Fibroblast of mammary gland (primary cell): ENCODE results near the gene GTF2IRD1.
"Not testable (repeated sequence)": the region's sequence is repeated elsewhere in the genome, so short reads cannot be mapped to it uniquely, and the experiment has no call there.

Source experiments
- DNase-seq: peaks from one replicate; pipeline ENCODE4 v3.0.0-alpha.2; 2010; ENCODE audit warnings: low read depth
- H3K4me3 ChIP-seq: 2 replicates; pipeline ENCODE4 v1.5.1; 2011; ENCODE audit warnings: low read depth, mild to moderate bottlenecking, low read length, moderate library complexity; ENCODE audit not compliant: control insufficient read depth
- TF ChIP-seq, protein P1 (sequence below): conservative IDR thresholded peaks from 2 replicates; pipeline ENCODE4 v1.5.1; 2011; ENCODE audit warnings: low read depth, low read length, inconsistent platforms; ENCODE audit not compliant: control insufficient read depth, insufficient read depth

GTF2IRD1 gene

DNA sequence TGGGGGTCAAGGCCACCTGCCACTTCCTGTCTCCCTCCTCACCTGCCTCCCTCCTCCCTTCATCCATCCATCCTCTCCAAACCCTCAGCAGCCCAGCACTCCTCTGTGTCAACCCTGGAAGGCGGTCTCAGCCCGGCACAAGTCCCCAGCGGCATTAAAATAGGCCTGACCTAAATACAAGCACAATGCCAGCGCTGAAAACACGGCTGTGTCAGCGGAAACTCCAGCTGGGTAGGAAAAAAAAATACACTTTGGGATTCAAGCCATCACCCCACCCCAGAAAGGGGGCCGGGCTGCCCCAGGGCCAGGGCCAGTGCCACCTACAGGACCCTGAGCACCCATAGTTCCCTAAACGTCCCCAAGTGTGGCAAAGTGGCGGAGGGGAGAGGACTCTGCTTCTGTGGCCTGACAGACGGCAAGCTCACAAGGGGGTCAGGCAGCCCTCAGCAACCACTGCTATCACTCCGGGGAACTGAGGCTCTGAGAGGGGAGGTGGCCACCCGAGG, 22.7 kb upstream of the GTF2IRD1 start:
- H3K4me3 ChIP-seq = no peak overlapping the region
- TF ChIP-seq, protein P1, sequence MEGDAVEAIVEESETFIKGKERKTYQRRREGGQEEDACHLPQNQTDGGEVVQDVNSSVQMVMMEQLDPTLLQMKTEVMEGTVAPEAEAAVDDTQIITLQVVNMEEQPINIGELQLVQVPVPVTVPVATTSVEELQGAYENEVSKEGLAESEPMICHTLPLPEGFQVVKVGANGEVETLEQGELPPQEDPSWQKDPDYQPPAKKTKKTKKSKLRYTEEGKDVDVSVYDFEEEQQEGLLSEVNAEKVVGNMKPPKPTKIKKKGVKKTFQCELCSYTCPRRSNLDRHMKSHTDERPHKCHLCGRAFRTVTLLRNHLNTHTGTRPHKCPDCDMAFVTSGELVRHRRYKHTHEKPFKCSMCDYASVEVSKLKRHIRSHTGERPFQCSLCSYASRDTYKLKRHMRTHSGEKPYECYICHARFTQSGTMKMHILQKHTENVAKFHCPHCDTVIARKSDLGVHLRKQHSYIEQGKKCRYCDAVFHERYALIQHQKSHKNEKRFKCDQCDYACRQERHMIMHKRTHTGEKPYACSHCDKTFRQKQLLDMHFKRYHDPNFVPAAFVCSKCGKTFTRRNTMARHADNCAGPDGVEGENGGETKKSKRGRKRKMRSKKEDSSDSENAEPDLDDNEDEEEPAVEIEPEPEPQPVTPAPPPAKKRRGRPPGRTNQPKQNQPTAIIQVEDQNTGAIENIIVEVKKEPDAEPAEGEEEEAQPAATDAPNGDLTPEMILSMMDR = no peak
- no peak for DNase-seq

DNA sequence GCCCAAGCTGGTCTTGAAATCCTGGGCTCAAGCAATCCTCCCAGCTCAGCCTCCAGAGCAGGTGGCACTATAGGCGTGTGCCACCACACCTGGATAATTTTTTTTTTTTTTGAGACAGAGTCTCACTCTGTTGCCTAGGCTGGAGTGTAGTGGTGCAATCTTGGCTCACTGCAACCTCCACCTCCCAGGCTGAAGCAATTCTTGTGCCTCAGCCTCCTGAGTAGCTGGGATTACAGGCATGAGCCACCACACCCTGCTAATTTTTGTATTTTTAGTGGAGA, 16.5 kb upstream of the GTF2IRD1 start:
- DNase-seq, H3K4me3 ChIP-seq: not testable (repeated sequence)

DNA sequence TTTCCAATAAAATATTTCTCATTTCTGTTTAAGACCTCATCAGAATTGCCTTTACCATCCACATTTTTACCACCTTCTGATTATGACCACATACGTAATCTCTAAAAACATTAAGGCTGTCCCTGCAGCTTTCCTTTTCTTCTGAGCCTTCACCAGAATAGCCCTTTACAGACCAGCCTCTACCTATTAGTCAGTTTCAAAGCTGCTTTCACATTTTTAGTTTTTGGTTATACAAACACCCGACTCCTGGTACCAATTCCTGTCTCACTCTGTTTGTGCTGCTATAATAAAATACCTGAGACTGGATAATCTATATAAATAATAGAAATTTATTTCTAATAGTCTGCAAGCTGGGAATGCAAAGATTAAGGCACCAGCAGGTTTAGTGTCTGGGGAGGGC, 15.4 kb upstream of the GTF2IRD1 start:
- H3K4me3 ChIP-seq = no peak overlapping the region
- TF ChIP-seq, protein P1 = no peak
- DNase-seq = no peak

DNA sequence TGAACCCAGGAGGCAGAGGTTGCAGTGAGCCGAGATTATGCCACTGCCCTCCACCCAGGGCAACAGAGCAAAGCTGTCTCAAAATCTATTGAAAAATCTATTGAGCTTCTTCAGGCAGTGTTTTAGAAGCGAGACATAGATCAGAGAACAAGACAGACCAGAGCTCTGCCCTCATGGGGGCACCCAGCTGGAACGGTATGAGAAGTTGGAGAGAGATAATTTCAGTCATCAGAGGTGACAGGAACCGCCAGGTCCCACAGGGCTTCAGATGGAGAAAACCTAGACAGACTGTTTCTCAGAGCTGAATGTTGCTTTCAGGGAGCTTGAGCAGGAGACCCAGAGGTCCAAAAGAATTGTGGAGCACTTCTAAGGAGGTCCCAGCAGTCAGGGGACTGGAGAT, 14.2 kb upstream of the GTF2IRD1 start:
- no peak for DNase-seq
- TF ChIP-seq, protein P1 = no peak
- no peak overlapping the region for H3K4me3 ChIP-seq

DNA sequence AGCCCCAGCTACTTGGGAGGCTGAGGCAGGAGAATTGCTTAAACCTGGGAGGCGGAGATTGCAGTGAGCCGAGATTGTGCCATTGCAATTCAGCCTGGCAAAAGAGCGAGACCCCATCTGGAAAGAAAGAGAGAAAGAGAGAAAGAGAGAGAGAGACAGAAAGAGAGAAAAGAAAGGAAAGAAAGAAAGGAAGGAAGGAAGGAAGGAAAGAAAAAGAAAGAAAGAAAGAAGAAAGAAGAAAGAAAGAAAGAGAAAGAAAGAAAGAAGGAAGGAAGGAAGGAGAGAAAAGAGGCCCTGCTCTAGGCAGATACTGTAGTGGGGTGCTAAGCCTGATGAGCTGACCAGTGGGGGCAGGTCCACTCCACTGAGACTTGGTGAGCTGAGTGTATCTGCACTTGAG, 13.6 kb upstream of the GTF2IRD1 start:
- DNase-seq, H3K4me3 ChIP-seq: not testable (repeated sequence)

DNA sequence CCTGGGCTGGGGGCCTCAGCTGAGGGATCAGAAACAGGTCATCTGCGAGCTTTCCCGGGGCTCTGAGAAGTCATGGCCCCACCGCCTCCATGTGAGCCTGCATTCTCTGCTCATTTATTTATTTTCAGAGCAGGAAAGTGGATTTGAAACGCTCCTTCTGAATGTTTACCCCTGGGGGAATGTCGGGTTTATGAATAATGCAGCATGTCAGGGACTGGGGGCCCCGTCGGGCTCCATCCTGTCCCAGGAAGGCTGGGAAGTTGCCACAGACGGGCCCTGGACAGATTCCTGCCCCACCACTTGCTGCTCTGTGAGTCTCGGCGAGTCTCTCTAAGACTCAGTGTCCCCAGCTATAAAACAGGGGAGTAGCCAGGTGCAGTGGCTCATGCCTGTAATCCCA, 11.9 kb upstream of the GTF2IRD1 start:
- no peak for DNase-seq
- H3K4me3 ChIP-seq = no peak overlapping the region
- TF ChIP-seq, protein P1 = no peak

DNA sequence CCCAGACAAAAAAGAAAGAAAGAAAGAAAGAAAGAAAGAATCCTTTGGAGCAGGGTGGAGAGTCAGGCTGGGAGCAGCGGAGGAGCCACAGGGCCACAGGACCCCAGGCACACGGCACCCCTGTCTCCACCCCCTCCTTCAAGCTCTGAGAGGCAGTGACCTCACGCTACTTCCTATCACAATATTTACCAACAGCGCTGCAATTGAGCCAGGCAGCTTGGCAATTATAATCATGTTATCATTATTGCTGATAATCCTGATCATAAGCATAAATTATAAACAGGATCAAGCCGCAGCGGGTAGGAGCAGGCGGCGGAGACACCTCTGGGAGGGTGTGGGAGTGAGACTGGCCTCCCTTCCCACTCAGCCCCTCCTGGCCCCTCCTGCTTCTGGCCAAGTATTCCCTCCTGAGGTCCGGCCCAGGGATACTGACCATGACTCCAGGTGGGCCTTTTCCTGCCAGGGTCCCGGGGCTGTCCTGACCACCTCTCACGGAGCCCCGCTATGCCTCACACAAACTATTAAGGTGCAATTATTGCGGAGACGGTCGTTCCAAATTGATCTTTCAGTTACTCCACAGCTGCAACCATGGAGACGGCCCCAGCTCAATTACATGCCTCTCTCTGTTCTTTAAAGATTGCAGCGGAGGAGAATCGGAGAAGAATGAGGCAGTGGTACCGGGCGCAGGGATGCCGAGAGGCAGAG, 10.0 kb upstream of the GTF2IRD1 start:
- TF ChIP-seq, protein P1 = no peak
- H3K4me3 ChIP-seq = no peak overlapping the region
- no peak for DNase-seq

DNA sequence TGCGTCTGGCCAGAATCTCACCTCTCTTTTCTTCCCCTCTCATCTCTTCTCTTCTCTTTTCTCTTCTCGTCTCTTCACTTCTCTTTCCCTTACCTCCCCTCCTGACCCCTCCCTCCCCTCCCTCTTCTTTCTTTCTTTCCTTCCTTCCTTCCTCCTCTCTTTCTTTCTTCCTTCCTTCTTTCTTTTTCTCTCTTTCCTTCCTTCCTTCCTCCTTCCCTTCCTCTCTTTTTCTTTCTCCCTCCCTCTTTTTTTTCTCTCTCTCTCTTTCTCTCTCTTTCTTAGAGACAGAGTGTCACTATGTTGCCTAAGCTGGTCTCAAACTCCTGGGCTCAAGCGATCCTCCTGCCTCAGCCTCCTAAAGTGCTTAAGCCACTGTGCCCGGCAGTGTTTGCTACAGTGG, 4.6 kb upstream of the GTF2IRD1 start:
- H3K4me3 ChIP-seq = no peak overlapping the region
- TF ChIP-seq, protein P1 = no peak
- DNase-seq = no peak
